Stimulated activated naive CD4-positive, alpha-beta T cell treated with Interleukin-2 at 50 U/mL for 16 hours (primary cell): ENCODE data around the gene SLAMF6.
"Not testable (repeated sequence)": the region's sequence is repeated elsewhere in the genome, so short reads cannot be mapped to it uniquely, and the experiment has no call there.

Experiments
- DNase-seq: peaks from one replicate; lab custom pipeline; 2025; lab: John Stamatoyannopoulos, UW

Gene SLAMF6

GRCh38 chr1:160504651-160505050, 18.4 kb downstream of the SLAMF6 start:
- DNase-seq: no peak

DNA sequence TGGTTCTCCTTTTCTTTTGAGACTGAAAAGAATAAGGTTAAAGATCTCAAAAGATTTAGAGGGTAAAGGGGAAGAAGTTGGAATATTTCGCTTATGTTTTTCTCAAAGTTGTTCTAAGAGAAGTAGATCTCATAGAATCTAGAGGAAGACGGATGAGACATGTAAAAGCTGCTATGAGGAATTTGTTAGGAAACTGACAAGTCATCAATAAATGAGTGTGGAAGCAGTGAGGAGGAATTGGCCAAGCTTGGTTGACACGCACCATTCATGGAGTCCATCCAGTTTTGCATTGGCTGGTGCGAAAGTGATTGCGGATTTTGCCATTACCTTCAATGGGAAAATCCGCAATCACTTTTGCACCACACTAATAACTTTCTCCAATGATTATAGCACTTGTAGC, 20.0 kb downstream of the SLAMF6 start:
- no peak for DNase-seq

- DNase-seq: no peak
Measured at GRCh38 chr1:160500321-160500990, 22.6 kb downstream of the SLAMF6 start.

DNA sequence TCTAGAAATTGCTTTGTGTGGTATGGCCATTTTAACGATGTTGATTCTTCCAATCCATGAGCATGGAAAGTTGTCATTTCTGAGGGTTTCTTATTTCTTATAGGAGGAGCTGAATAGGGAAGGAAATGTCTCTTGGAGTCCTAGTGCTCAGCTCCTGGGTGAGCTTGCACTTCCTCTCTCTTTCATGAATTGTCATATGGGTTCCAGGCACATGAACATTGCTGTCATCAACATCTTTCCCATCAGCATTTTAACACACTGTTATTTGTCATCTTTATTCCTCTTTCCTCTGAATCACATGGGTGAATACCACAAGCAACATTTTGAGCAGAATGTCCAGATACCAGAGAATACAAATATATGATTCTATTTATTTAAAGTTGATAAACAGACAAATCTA, 23.4 kb downstream of the SLAMF6 start:
- DNase-seq: no peak

DNA sequence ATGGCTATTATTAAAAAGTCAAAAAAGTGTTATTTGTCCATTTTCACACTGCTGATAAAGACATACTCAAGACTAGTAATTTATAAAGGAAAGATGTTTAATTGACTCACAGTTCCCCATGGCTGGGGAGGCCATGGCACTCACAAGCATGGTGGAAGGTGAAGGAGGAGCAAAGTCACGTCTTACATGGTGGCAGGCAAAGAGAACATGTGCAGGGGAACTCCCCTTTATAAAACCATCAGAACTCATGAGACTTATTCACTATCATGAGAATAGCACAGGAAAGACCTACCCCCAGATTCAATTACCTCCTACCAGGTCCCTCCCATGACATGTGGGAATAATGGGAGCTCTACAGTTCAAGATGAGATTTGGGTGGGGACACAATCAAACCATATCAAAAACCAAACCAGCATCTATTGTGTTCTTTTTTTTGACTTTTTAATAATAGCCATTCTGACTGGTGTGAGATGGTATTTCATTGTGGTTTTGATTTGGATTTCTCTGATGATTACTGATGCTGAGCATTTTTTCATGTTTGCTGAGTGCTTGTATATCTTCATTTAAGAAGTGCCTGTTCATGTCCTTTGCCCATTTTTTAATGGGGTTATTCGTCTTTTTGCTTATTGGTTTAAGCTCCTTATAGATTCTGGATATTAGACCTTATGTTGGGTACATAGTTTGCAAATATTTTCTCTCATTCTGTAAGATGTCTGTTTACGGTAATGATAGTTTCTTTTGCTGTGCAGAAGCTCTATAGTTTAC, 24.6 kb downstream of the SLAMF6 start:
- DNase-seq: not testable (repeated sequence)

DNA sequence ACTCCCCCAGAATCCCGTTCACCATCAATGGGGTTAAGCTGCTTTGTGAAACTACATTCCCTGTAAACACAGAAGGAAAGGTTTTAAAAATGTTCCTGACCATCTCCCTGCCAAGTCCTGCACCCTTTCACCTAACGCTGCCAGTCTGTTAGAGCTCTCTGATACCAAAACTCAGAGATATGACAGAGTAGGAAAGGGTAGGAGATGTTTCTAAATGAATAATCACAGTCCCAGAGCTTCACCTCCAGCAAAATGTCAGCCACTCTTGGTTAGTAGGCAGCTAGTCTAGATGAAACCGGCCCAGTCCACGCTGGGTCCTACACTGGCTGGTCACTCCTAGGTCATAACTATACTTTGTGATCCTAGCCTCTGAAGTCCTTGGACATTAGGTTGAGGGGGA, 26.7 kb downstream of the SLAMF6 start:
- no peak for DNase-seq

- DNase-seq: no peak
Measured at GRCh38 chr1:160494620-160495019, 28.4 kb downstream of the SLAMF6 start.

DNA sequence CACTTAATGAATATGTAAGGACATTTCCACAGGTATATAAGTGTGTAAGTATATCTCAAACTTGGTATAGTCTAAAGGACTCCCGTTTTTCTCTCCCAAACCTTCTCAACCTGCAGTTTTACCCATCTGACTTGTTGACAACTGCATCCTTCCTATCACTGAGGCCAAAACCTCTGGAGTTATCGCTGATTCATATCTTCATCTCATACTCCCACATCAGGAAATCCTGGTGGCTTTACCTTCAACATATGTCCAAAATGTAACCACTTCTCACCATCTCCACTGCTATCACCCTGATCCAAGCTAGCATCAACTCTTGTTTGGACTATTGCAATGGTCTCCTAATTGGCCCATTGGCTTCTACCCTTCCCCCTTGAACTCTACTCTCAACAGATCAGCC, 30.4 kb downstream of the SLAMF6 start:
- DNase-seq: no peak

- DNase-seq: no peak
Measured at GRCh38 chr1:160491981-160492380, 31.1 kb downstream of the SLAMF6 start.

DNA sequence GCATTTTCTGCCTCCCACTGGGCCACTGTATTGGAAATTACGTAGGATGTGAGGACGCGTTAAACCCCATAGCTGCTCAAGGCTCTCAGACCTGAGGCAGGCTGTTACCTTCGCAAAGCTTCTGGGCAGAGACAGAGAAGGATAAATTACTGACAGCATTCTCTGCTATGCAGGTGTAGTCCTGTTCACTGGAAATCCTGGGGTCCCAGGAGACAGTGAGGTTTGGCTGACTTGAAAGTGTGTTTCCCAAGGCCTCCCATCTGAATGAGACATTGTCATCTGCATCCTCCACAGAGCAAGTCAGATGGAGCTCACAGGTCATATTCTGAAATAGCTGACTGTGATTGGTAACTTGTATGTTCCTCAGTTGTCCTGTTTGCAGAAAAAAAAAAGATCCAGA, 32.0 kb downstream of the SLAMF6 start:
- no peak for DNase-seq

DNA sequence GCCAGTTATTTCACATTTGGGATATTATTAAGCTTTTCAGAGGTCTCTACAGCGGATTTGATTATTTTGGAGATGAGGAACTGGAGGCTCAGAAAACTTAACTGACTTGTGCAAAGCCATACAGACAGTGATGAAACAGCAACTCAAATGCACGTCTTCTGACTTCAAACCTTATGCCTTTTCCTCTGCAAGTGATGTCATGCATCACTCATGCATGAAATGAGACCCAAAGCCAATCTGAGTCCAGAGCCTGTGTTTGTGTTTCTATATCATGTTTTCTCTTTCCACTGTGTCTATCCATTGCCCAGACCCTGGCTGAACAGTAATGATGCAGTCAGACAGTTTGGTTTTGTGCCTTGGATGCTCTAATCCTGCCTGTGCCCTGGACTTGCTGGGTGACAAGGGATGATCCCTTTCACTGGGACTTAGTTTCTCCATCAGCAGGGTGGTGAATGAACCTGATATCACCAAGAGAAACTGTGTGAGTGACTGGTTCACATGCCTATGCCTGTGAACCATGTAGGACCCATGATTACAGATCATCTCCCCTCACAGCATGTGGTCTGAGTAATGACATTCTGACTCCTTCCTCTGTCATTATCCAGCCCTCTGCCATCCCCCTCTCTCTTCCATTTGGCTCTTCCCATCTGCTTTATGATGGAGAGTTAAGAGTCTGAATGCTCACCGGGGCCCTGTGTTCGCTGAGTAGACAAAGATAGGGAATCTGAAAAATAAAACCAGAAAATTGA, 33.4 kb downstream of the SLAMF6 start:
- no peak for DNase-seq

DNA sequence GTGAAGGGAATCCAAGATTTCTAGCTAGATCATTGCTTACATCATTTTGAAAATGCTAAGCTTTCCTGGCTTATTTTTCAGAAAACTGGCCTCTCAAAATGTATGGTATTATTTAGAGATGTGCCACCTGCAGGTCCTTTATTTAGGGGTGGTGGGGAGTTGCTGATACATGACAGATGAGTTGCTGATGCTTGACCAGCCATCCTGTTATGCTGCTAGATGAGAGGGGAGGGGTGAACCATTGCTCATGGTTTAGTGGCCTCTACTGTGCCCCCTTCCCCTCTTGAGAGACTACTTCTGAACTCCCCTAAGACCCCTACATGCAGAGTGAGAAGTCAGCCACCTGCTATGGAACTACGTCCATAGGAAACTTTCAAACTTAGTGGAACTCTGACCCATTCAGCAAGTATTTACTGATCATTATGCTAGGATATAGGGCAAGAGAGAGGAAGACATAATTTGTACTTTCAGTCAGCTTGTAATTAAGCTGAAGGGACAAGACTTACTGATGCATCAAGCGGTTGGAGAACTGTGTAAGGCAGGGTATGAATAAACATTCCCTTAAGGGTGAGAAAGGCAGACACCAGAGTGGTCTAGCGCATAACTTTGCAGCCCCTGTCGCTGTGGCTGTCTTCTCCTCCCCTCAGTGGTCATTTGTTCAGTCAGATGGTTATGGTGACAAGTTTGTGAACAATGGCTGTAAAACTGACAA, 34.6 kb downstream of the SLAMF6 start:
- no peak for DNase-seq

DNA sequence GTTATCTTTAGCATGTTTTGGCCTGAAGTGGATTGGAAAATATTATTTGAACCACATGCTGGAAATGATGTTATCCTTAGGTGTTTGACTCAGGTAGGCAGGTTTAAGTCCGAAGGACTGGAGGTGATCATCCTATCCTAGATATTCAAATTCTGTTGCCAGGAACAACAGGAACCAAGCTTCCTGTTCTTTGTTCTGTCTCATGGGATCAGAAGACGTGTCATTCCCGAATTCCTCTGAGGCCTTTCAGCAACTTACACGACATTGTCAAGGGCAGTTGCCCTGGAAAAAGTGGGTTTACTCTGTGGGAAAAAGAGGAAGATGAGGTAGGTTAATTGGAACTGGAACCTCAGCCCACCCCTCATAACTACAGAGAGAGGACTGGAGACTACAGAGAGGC, 36.6 kb downstream of the SLAMF6 start:
- no peak for DNase-seq

DNA sequence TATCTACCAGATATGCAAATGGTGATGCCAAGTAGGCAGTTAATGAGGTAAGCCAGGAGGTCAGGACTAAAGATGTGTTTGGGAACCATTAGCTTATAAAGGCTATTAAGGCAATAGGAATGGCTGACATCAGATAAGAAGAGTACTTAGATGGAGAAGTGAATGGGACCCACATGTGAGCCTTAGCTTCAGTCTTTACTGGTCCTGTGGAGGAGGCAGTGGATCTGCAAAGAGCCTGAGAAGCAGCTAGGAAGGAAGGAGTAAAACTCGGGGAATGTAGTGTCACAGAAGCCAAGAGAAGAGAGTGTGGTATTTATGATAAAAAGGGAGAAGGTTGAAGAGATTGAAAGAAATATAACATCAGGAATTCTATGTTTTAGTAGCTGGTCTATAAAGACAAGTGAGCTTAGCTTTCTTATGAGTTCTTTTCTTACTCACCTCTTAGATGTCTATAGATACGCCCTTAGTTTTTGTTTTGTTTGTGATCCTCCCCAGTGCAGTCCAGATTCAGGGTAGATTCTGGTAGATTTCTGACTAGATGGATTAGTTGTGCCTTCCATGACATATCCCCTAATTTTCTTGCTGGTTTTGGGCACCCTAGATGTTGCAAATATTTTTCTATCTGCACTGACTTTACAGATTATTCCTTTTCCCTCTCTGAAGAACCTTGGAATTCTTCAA, 39.4 kb downstream of the SLAMF6 start:
- no peak for DNase-seq

- no peak for DNase-seq
Measured at GRCh38 chr1:160481979-160482596, 41.0 kb downstream of the SLAMF6 start.

DNA sequence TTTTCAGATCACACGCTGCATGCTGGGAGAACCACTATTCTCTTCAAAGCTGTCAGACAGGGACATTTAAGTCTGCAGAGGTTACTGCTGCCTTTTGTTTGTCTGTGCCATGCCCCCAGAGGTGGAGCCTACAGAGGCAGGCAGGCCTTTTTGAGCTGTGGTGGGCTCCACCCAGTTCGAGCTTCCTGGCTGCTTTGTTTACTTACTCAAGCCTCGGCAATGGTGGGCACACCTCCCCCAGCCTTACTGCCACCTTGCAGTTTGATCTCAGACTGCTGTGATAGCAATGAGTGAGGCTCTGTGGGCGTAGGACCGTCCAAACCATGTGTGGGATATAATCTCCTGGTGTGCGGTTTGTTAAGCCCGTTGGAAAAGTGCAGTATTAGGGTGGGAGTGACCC, 42.3 kb downstream of the SLAMF6 start:
- not testable (repeated sequence) for DNase-seq

DNA sequence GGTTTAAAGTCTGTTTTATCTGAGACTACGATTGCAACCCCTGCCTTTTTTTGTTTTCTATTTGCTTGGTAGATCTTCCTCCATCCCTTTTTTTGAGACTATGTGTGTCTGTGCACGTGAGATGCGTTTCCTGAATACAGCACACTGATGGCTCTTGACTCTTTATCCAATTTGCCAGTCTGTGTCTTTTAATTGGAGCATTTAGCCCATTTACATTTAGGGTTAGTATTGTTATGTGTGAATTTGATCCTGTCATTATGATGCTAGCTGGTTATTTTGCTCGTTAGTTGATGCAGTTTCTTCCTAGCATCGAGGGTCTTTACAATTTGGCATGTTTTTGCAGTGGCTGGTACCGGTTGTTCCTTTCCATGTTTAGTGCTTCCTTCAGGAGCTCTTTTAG, 44.0 kb downstream of the SLAMF6 start:
- DNase-seq: not testable (repeated sequence)

- DNase-seq: no peak
Measured at GRCh38 chr1:160474392-160475242, 48.4 kb downstream of the SLAMF6 start.

DNA sequence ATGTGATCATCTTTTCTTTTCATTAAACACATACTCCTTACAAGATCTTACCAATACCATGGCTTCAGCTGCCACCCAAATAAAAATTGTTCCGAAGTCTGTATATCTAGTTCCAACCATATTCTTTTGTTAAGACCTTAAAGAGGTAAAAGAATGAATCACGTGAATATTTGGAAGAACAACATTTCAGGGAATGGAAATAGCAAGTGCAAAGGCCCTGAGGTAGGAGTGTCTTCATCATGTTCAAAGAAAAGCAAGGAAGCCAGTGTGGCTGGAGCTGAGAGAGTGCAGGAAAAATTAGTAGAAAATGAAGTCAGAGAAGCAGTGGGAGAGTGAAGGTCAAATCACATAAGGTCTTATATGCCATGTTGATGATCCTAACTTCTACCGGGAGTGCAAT, 50.9 kb downstream of the SLAMF6 start:
- no peak for DNase-seq

DNA sequence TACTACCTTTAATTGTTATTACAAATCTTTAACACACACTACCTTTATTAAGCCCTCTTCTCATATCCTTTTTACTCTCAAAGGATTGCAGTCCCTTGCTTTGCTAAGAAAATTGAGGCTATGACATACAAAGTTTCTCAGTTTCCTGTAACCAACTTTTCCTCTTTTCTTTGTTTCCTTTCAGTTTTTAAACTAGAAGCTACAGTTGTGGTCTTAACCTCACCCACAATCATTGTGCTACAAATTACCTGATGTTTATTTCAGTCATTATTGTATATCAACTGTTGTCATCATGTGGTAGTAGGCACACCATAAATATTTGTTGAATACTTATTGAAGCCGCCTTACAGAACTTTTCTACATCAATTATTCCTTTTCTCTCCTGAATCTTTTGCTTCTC, 51.8 kb downstream of the SLAMF6 start:
- DNase-seq: no peak
